SU-DHL-6 (cell line): ENCODE results near the gene SUCLG2.

ENCODE experiments used
- EZH2phosphoT487 ChIP-seq: fragments of 200-600 bp; sonication (generic), shearing (Covaris generic); conservative IDR thresholded peaks from 2 replicates; pipeline ENCODE4 v1.6.1; 2018; ENCODE audit warnings: mild to moderate bottlenecking, antibody characterized with exemption, low read length, moderate library complexity, mixed read lengths
- TF ChIP-seq, protein P1 (sequence below): fragments of 200-600 bp; sonication (generic); IDR thresholded peaks from one replicate; pipeline ENCODE4 v1.5.1; 2017; ENCODE audit warnings: antibody characterized with exemption, mild to moderate bottlenecking, low read length, moderate library complexity; ENCODE audit not compliant: insufficient read depth, poor library complexity, severe bottlenecking

DNA sequence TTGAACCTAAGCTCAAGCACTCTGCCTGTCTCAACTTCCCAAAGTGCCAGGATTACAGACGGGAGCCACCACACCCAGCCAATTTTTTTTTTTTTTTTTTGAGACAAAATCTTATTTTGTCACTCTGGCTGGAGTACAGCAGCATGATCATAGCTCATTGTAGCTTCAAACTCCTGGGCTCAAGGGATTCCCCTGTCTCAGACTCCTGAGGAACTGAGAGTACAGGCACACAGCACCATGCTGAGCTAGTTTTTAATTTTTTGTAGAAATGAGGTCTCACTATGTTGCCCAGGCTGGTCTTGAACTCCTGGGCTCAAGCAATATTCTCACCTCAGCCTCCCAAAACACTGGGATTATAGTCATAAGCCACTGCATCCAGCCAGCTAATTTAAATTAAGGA is 36.8 kb upstream of the SUCLG2 start:
- TF ChIP-seq, protein P1, sequence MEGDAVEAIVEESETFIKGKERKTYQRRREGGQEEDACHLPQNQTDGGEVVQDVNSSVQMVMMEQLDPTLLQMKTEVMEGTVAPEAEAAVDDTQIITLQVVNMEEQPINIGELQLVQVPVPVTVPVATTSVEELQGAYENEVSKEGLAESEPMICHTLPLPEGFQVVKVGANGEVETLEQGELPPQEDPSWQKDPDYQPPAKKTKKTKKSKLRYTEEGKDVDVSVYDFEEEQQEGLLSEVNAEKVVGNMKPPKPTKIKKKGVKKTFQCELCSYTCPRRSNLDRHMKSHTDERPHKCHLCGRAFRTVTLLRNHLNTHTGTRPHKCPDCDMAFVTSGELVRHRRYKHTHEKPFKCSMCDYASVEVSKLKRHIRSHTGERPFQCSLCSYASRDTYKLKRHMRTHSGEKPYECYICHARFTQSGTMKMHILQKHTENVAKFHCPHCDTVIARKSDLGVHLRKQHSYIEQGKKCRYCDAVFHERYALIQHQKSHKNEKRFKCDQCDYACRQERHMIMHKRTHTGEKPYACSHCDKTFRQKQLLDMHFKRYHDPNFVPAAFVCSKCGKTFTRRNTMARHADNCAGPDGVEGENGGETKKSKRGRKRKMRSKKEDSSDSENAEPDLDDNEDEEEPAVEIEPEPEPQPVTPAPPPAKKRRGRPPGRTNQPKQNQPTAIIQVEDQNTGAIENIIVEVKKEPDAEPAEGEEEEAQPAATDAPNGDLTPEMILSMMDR, result no peak
- TF ChIP-seq EZH2phosphoT487, result no peak
